GM10248 (cell line): ENCODE data around the gene WFDC6.
"Not testable (repeated sequence)": the region's sequence is repeated elsewhere in the genome, so short reads cannot be mapped to it uniquely, and the experiment has no call there.

Experiments used
- CTCF ChIA-PET: fragments of 300-600 bp; sonication (Branson Sonifier 250); formaldehyde crosslinking; extraction: SDS; loops from one replicate; lab custom pipeline; 2021; ENCODE audit warnings: antibody characterized with exemption; lab: Yijun Ruan, JAX
- POLR2A ChIA-PET: fragments of 350-650 bp; sonication (Branson Sonifier 250); formaldehyde crosslinking; extraction: SDS; loops from one replicate; lab custom pipeline; 2020; ENCODE audit warnings: antibody characterized with exemption; lab: Yijun Ruan, JAX
- DNase-seq: peaks from one replicate; pipeline ENCODE4 v3.0.0; 2012; ENCODE audit errors: extremely low spot score
- CTCF ChIP-seq: IDR thresholded peaks from 2 replicates; pipeline ENCODE4 v1.5.1; 2012; ENCODE audit warnings: mild to moderate bottlenecking, low read depth; ENCODE audit errors: extremely low read depth, missing control alignments, control extremely low read depth

The WFDC6 gene

GRCh38 chr20:45576995-45577394 lies 37.7 kb upstream of the WFDC6 start:
- TF ChIP-seq CTCF: no peak
- ChIA-PET CTCF (no interaction called here), POLR2A (no interaction called here)
- no peak for DNase-seq

- DNase-seq: no peak
- TF ChIP-seq CTCF: no peak
- CTCF ChIA-PET: interaction anchor here (1.3 kb wide), 1 partner anchor 195 kb away, joined by 3 read pairs; no protein-coding TSS in a partner anchor
- POLR2A ChIA-PET: no interaction called here
Measured at GRCh38 chr20:45575931-45576330, 36.6 kb upstream of the WFDC6 start.

- CTCF ChIA-PET, POLR2A ChIA-PET, DNase-seq: not testable (repeated sequence)
Measured at GRCh38 chr20:45569650-45570049, 30.4 kb upstream of the WFDC6 start.

GRCh38 chr20:45564760-45565276 lies 25.5 kb upstream of the WFDC6 start:
- CTCF ChIA-PET: no interaction called here
- no peak for TF ChIP-seq CTCF
- POLR2A ChIA-PET: no interaction called here
- no peak for DNase-seq

- no peak for DNase-seq
- ChIA-PET POLR2A (no interaction called here), CTCF (no interaction called here)
- no peak for TF ChIP-seq CTCF
Measured at GRCh38 chr20:45555198-45555597, 15.9 kb upstream of the WFDC6 start.

- no peak for DNase-seq
- CTCF ChIA-PET: no interaction called here
Measured at GRCh38 chr20:45552456-45552855, 13.2 kb upstream of the WFDC6 start.

GRCh38 chr20:45550765-45551164 lies 11.5 kb upstream of the WFDC6 start:
- CTCF ChIA-PET: no interaction called here

More at GRCh38 chr20:45552456-45552855, 13.2 kb upstream of the WFDC6 start:
- TF ChIP-seq CTCF: no peak
- POLR2A ChIA-PET: no interaction called here

More at GRCh38 chr20:45550765-45551164, 11.5 kb upstream of the WFDC6 start:
- POLR2A ChIA-PET: no interaction called here
- DNase-seq: no peak
- TF ChIP-seq CTCF: no peak
